Activated CD4-positive, alpha-beta memory T cell treated with anti-CD3 and anti-CD28 coated beads for 36 hours (primary cell): ENCODE data around the gene NEK8. TPM values are rescaled to one million over a fixed set of nuclear protein-coding genes. Genes with fewer than 3 reads are reported as not detected.

Experiments used
- total RNA-seq, 2 experiments: library from RNA; stranded (reverse); gene quantifications; one replicate each; pipeline ENCODE4 v1.2.3, GENCODE V29; 2021

The NEK8 gene
- total RNA-seq, 2 experiments from 2014 or later = 3.4 to 4.0 TPM

Other genes starting within 250 kb of the NEK8 start
- gene FOXN1, start 222.4 kb upstream of the NEK8 start, total RNA-seq = not detected
- 10 to 100 TPM; 38.0 to 42.0 TPM for gene UNC119, start 176.2 kb upstream of the NEK8 start, total RNA-seq
- 10 to 100 TPM; 36.6 to 38.6 TPM for gene PIGS, start 157.3 kb upstream of the NEK8 start, total RNA-seq
- 10 to 100 TPM; 75.2 to 77.3 TPM for gene ALDOC, start 151.9 kb upstream of the NEK8 start, total RNA-seq
- gene SPAG5, start 129.8 kb upstream of the NEK8 start, total RNA-seq = 100 to 1,000 TPM; 153 to 159 TPM
- gene RSKR, start 114.6 kb upstream of the NEK8 start, total RNA-seq = 10 to 100 TPM; 14.2 to 17.5 TPM
- gene BLTP2, start 83.6 kb upstream of the NEK8 start, total RNA-seq = 100 to 1,000 TPM; 127 to 133 TPM
- gene SDF2, start 66.9 kb upstream of the NEK8 start, total RNA-seq = 10 to 100 TPM; 38.4 to 43.5 TPM
- gene SUPT6H, start 66.6 kb upstream of the NEK8 start, total RNA-seq = 10 to 100 TPM; 59.4 to 65.9 TPM
- gene PROCA1, start 16.9 kb upstream of the NEK8 start, total RNA-seq = 1 to 10 TPM; 4.5 TPM
- gene RAB34, start 10.9 kb upstream of the NEK8 start, total RNA-seq = 1 to 10 TPM; 4.9 to 6.6 TPM
- gene RPL23A, start 8.8 kb upstream of the NEK8 start, total RNA-seq = 1,000 to 10,000 TPM; 2,357 to 2,419 TPM
- gene TLCD1, start 2.6 kb upstream of the NEK8 start, total RNA-seq = 1 to 10 TPM; 9.1 to 9.5 TPM
- gene TRAF4, start 15.2 kb downstream of the NEK8 start, total RNA-seq = 10 to 100 TPM; 83.0 to 83.9 TPM
- 10 to 100 TPM; 18.6 to 21.5 TPM for gene FAM222B, start 114.0 kb downstream of the NEK8 start, total RNA-seq
- 10 to 100 TPM; 43.0 to 48.5 TPM for gene ERAL1, start 126.2 kb downstream of the NEK8 start, total RNA-seq
- gene FLOT2, start 168.9 kb downstream of the NEK8 start, total RNA-seq = 100 to 1,000 TPM; 110 to 118 TPM
- 10 to 100 TPM; 18.0 to 20.6 TPM for gene DHRS13, start 174.3 kb downstream of the NEK8 start, total RNA-seq
- gene PHF12, start 222.7 kb downstream of the NEK8 start, total RNA-seq = 10 to 100 TPM; 44.0 to 44.8 TPM